ENCODE data around the gene GNS.

- TF ChIP-seq EZH2 (IDR thresholded peaks at IDR 0.05; ENCODE audit: low read depth) = no peak
- TF ChIP-seq, protein P1, sequence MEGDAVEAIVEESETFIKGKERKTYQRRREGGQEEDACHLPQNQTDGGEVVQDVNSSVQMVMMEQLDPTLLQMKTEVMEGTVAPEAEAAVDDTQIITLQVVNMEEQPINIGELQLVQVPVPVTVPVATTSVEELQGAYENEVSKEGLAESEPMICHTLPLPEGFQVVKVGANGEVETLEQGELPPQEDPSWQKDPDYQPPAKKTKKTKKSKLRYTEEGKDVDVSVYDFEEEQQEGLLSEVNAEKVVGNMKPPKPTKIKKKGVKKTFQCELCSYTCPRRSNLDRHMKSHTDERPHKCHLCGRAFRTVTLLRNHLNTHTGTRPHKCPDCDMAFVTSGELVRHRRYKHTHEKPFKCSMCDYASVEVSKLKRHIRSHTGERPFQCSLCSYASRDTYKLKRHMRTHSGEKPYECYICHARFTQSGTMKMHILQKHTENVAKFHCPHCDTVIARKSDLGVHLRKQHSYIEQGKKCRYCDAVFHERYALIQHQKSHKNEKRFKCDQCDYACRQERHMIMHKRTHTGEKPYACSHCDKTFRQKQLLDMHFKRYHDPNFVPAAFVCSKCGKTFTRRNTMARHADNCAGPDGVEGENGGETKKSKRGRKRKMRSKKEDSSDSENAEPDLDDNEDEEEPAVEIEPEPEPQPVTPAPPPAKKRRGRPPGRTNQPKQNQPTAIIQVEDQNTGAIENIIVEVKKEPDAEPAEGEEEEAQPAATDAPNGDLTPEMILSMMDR (conservative IDR thresholded peaks at IDR 0.05) = no peak
Measured at GRCh38 chr12:64792128-64792527, 32.9 kb upstream of the GNS start.

Measured in PC-9 (cell line).